Liver (tissue), 9 donors: Measurements from ENCODE around the gene KCNJ4. TPM values are rescaled to one million over a fixed set of nuclear protein-coding genes. Genes with fewer than 3 reads are reported as not detected.
A peak's percentile ranks its signal among the peaks of the same experiment; 100 is the strongest.

Source experiments
- DNase-seq: peaks from one replicate; pipeline ENCODE4 v3.0.0-alpha.2; 2017; ENCODE audit warnings: low spot score
- H3K27ac ChIP-seq, 2 donors: one replicate each; pipeline ENCODE4 v1.7.0; 2013; ENCODE audit warnings: inconsistent platforms in 2 of 2, low read length in 2 of 2, control low read depth in 1 of 2, low read depth in 1 of 2, mild to moderate bottlenecking in 1 of 2
- H3K27me3 ChIP-seq, 4 donors: one replicate each; pipeline versions ENCODE4 v1.6.1 to v1.7.0; 2013; ENCODE audit warnings: low read length in 3 of 4, inconsistent platforms in 1 of 4, mild to moderate bottlenecking in 1 of 4, moderate library complexity in 1 of 4; ENCODE audit not compliant: control insufficient read depth in 4 of 4, insufficient read depth in 4 of 4
- H3K36me3 ChIP-seq, 4 donors: one replicate each; pipeline versions ENCODE4 v1.6.1 to v1.7.0; 2013; ENCODE audit warnings: low read length in 3 of 4, mild to moderate bottlenecking in 3 of 4, low read depth in 1 of 4, moderate library complexity in 1 of 4; ENCODE audit not compliant: control insufficient read depth in 4 of 4, insufficient read depth in 3 of 4
- H3K4me1 ChIP-seq, 4 donors: one replicate each; pipeline versions ENCODE4 v1.6.1 to v1.7.0; 2013; ENCODE audit warnings: low read length in 3 of 4, mild to moderate bottlenecking in 3 of 4, moderate library complexity in 1 of 4; ENCODE audit not compliant: control insufficient read depth in 4 of 4, insufficient read depth in 4 of 4
- H3K4me3 ChIP-seq, 3 donors: one replicate each; pipeline versions ENCODE4 v1.6.1 to v1.7.0; 2013; ENCODE audit warnings: low read length in 3 of 3, control low read depth in 1 of 3, low read depth in 1 of 3, mild to moderate bottlenecking in 1 of 3
- H3K9ac ChIP-seq, 2 donors: one replicate each; pipeline ENCODE4 v1.7.0; 2013; ENCODE audit warnings: low read length in 2 of 2, mild to moderate bottlenecking in 2 of 2, moderate library complexity in 2 of 2, control low read depth in 1 of 2, low read depth in 1 of 2
- H3K9me3 ChIP-seq, 4 donors: one replicate each; pipeline versions ENCODE4 v1.6.1 to v1.7.0; 2013; ENCODE audit warnings: low read length in 3 of 4; ENCODE audit not compliant: control insufficient read depth in 4 of 4
- CTCF ChIP-seq: fragments of 150-350 bp; IDR thresholded peaks from 2 replicates; pipeline ENCODE4 v1.5.1; 2017; ENCODE audit warnings: improper control_type of control experiment, low read depth, low read length; ENCODE audit not compliant: missing input control
- FOXA1 ChIP-seq: IDR thresholded peaks from 2 replicates; pipeline ENCODE4 v1.6.1; 2016; ENCODE audit warnings: antibody characterized with exemption
- FOXA2 ChIP-seq: IDR thresholded peaks from 2 replicates; pipeline ENCODE4 v1.6.1; 2016; ENCODE audit warnings: antibody characterized with exemption
- GABPA ChIP-seq, 2 donors: IDR thresholded peaks in 1 of 2; conservative IDR thresholded peaks in 1 of 2; 2 replicates each; pipeline ENCODE4 v1.6.1; 2016; ENCODE audit warnings: antibody characterized with exemption in 2 of 2, mild to moderate bottlenecking in 1 of 2, moderate library complexity in 1 of 2
- HNF4A ChIP-seq, 2 donors: conservative IDR thresholded peaks; 2 replicates each; pipeline ENCODE4 v1.6.1; 2016; ENCODE audit warnings: antibody characterized with exemption in 2 of 2, mild to moderate bottlenecking in 2 of 2
- HNF4G ChIP-seq: IDR thresholded peaks from 2 replicates; pipeline ENCODE4 v1.6.1; 2016; ENCODE audit warnings: antibody characterized with exemption
- JUND ChIP-seq, 2 donors: IDR thresholded peaks; 2 replicates each; pipeline ENCODE4 v1.6.1; 2016; ENCODE audit warnings: antibody characterized with exemption in 2 of 2
- RAD21 ChIP-seq, 2 donors: IDR thresholded peaks; 2 replicates each; pipeline ENCODE4 v1.6.1; 2016; ENCODE audit warnings: antibody characterized with exemption in 2 of 2, mild to moderate bottlenecking in 2 of 2
- REST ChIP-seq: IDR thresholded peaks from 2 replicates; pipeline ENCODE4 v1.6.1; 2016; ENCODE audit warnings: antibody characterized with exemption, mild to moderate bottlenecking
- RXRA ChIP-seq, 2 donors: IDR thresholded peaks; 2 replicates each; pipeline ENCODE4 v1.6.1; 2017 to 2018; ENCODE audit warnings: antibody characterized with exemption in 2 of 2, mild to moderate bottlenecking in 1 of 2
- SP1 ChIP-seq: IDR thresholded peaks from 2 replicates; pipeline ENCODE4 v1.6.1; 2018; ENCODE audit warnings: antibody characterized with exemption, mild to moderate bottlenecking
- YY1 ChIP-seq: IDR thresholded peaks from 2 replicates; pipeline ENCODE4 v1.6.1; 2016; ENCODE audit warnings: antibody characterized with exemption, mild to moderate bottlenecking
- ZBTB33 ChIP-seq: IDR thresholded peaks from 2 replicates; pipeline ENCODE4 v1.6.1; 2016; ENCODE audit warnings: antibody characterized with exemption
- WGBS: extraction: QIAGEN DNeasy Blood & Tissue Kit; methylation state at CpG from one replicate; pipeline ENCODE4 v1.1.7; 2013; 5-methylcytosine and 5-hydroxymethylcytosine counted together
- polyA plus RNA-seq, 2 donors: library from polyadenylated mRNA; stranded (reverse) in 1 of 2; unstranded in 1 of 2; fragments of 200-250 nt in 1 of 2; fragments of >200 nt in 1 of 2; fragmentation: Nextera tagmentation in 1 of 2; extraction: Ambion mirVana in 1 of 2; gene quantifications; one replicate each; pipeline versions ENCODE4 v1.2.1 to v1.2.3, GENCODE V29; 2013 to 2015
- total RNA-seq, 2 donors: library from RNA; depleted of rRNA; stranded (reverse); fragments of >200 nt; gene quantifications; one replicate each; pipeline ENCODE4 v1.2.3, GENCODE V29; 2014
- TF ChIP-seq, protein P1 (sequence below): IDR thresholded peaks from 2 replicates; pipeline ENCODE4 v1.6.1; 2016; ENCODE audit warnings: antibody characterized with exemption
- TF ChIP-seq, protein P2 (sequence below): IDR thresholded peaks from 2 replicates; pipeline ENCODE4 v1.6.1; 2016; ENCODE audit warnings: antibody characterized with exemption
- donor health status: healthy.
- donor health status: healthy.
- donor health status: healthy.
- donor health status: healthy.
- donor health status: healthy.

Gene KCNJ4
- total and polyA plus RNA-seq, 4 donors, result 0.05 TPM; not detected in 3

GRCh38 chr22:38422611-38423511 is 32.1 kb downstream of the KCNJ4 start:
- TF ChIP-seq JUND (IDR thresholded peaks at IDR 0.05), result no peak
- TF ChIP-seq RXRA (IDR thresholded peaks at IDR 0.05), result peak; percentile 55 to 63
- TF ChIP-seq RAD21 (IDR thresholded peaks at IDR 0.05), result no peak
- peak; percentile 56 to 59 for TF ChIP-seq HNF4A (conservative IDR thresholded peaks at IDR 0.05)
- TF ChIP-seq FOXA2, result no peak
- peak; percentile 44 for TF ChIP-seq SP1
- no peaks in the 10 kb centered on the region for H3K9me3 ChIP-seq
- H3K27ac ChIP-seq, result peak overlapping the region; percentile 31 to 43
- WGBS, result 61% methylated on average over 21 of the region's 21 CpGs
- no peaks in the 10 kb centered on the region for H3K27me3 ChIP-seq
- H3K4me3 ChIP-seq, result no peak overlapping the region
- DNase-seq, result no peak
- H3K4me1 ChIP-seq, result peaks cover 12 to 31% (median 20%) of the 10 kb centered on the region in 4 donors
- no peak overlapping the region for H3K9ac ChIP-seq
- no peaks in the 10 kb centered on the region for H3K36me3 ChIP-seq

- Histone ChIP-seq H3K4me1 (peaks cover 12 to 31% (median 20%) of the 10 kb centered on the region in 4 donors), H3K9me3 (no peaks in the 10 kb centered on the region), H3K36me3 (no peaks in the 10 kb centered on the region), H3K9ac (no peak overlapping the region), H3K27me3 (no peaks in the 10 kb centered on the region), H3K27ac (no peak overlapping the region), H3K4me3 (no peak overlapping the region)
- 95% methylated on average over 4 of the region's 4 CpGs for WGBS
- DNase-seq, result no peak
- no peak for TF ChIP-seq ZBTB33
- TF ChIP-seq, protein P1, sequence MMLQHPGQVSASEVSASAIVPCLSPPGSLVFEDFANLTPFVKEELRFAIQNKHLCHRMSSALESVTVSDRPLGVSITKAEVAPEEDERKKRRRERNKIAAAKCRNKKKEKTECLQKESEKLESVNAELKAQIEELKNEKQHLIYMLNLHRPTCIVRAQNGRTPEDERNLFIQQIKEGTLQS, result no peak
- no peak for TF ChIP-seq SP1
- TF ChIP-seq, protein P2, sequence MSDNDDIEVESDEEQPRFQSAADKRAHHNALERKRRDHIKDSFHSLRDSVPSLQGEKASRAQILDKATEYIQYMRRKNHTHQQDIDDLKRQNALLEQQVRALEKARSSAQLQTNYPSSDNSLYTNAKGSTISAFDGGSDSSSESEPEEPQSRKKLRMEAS, result no peak
- TF ChIP-seq RXRA (IDR thresholded peaks at IDR 0.05), result no peak
- TF ChIP-seq CTCF, result no peak
- no peak for TF ChIP-seq HNF4A (conservative IDR thresholded peaks at IDR 0.05)
- no peak for TF ChIP-seq FOXA2
- TF ChIP-seq YY1, result no peak
- no peak for TF ChIP-seq FOXA1
- no peak for TF ChIP-seq RAD21 (IDR thresholded peaks at IDR 0.05)
- no peak for TF ChIP-seq HNF4G
- no peak for TF ChIP-seq GABPA (IDR thresholded peaks at IDR 0.05 in 1 of 2, conservative IDR thresholded peaks at IDR 0.05 in 1 of 2)
- no peak for TF ChIP-seq JUND (IDR thresholded peaks at IDR 0.05)
- no peak for TF ChIP-seq REST
Measured at GRCh38 chr22:38420734-38421133, 34.3 kb downstream of the KCNJ4 start.
